Thoracic aorta (tissue), 2 donors: ENCODE data around the gene MTPN. TPM values are rescaled to one million over a fixed set of nuclear protein-coding genes. Genes with fewer than 3 reads are reported as not detected.

Experiments
- ATAC-seq: fragments of 150-250 bp; one replicate; pipeline ENCODE4 v1.8.0; 2017; ENCODE audit warnings: low read depth; ENCODE audit not compliant: insufficient number of reproducible peaks, low FRiP score
- DNase-seq: peaks from one replicate; pipeline ENCODE4 v3.0.0-alpha.2; 2020; ENCODE audit warnings: low spot score
- H3K27ac ChIP-seq, 2 donors: fragments of 200-600 bp; sonication (generic); 1 replicate in 1 of 2; 2 replicates in 1 of 2; pipeline ENCODE4 v1.5.1; 2016; ENCODE audit warnings: mild to moderate bottlenecking in 2 of 2, moderate library complexity in 2 of 2
- H3K27me3 ChIP-seq: fragments of 200-600 bp; sonication (generic); replicated peaks from 2 replicates; pipeline ENCODE4 v1.6.0; 2016; ENCODE audit warnings: mild to moderate bottlenecking; ENCODE audit not compliant: insufficient read depth
- H3K36me3 ChIP-seq: fragments of 200-600 bp; sonication (generic); one replicate; pipeline ENCODE4 v1.5.1; 2016
- H3K4me1 ChIP-seq, 2 donors: fragments of 200-600 bp; sonication (generic); 1 replicate in 1 of 2; 2 replicates in 1 of 2; pipeline versions ENCODE4 v1.5.1 to v1.6.0; 2016; ENCODE audit warnings: low read depth in 2 of 2, mild to moderate bottlenecking in 1 of 2; ENCODE audit not compliant: control insufficient read depth in 1 of 2
- H3K4me3 ChIP-seq: fragments of 200-600 bp; sonication (generic); 2 replicates; pipeline ENCODE4 v1.5.1; 2016; ENCODE audit warnings: mild to moderate bottlenecking
- H3K9me3 ChIP-seq: fragments of 200-600 bp; sonication (generic); 2 replicates; pipeline ENCODE4 v1.5.1; 2016
- CTCF ChIP-seq: fragments of 200-600 bp; sonication (generic); IDR thresholded peaks from one replicate; pipeline ENCODE4 v1.5.1; 2019; ENCODE audit warnings: antibody characterized with exemption
- total RNA-seq, 2 donors: library from RNA; depleted of rRNA; stranded (reverse); fragments of >200 nt; gene quantifications; one replicate each; pipeline versions ENCODE4 v1.1.0 to v1.2.3, GENCODE V29; 2016

The MTPN gene
- total RNA-seq, 2 donors from 2014 or later: 87.2 to 95.0 TPM

GRCh38 chr7:135940077-135941075, 36.8 kb downstream of the MTPN start:
- DNase-seq (no peak), ATAC-seq (no peak)
- Histone ChIP-seq H3K27ac (no peak overlapping the region), H3K36me3 (no peaks in the 10 kb centered on the region), H3K27me3 (no peaks in the 10 kb centered on the region), H3K9me3 (no peaks in the 10 kb centered on the region), H3K4me1 (peaks cover 3 to 10% of the 10 kb centered on the region in 2 donors), H3K4me3 (no peak overlapping the region)
- TF ChIP-seq CTCF: no peak

GRCh38 chr7:135939261-135939812, 37.8 kb downstream of the MTPN start:
- DNase-seq: no peak
- Histone ChIP-seq H3K27me3 (no peaks in the 10 kb centered on the region), H3K36me3 (no peaks in the 10 kb centered on the region), H3K9me3 (no peaks in the 10 kb centered on the region), H3K4me1 (peaks cover 9 to 20% of the 10 kb centered on the region in 2 donors), H3K27ac (no peak overlapping the region), H3K4me3 (no peak overlapping the region)
- TF ChIP-seq CTCF: no peak
- no peak for ATAC-seq

GRCh38 chr7:135938563-135938962, 38.6 kb downstream of the MTPN start:
- TF ChIP-seq CTCF: no peak
- ATAC-seq (no peak), DNase-seq (no peak)
- Histone ChIP-seq H3K27ac (no peak overlapping the region), H3K27me3 (no peaks in the 10 kb centered on the region), H3K4me3 (no peak overlapping the region), H3K36me3 (no peaks in the 10 kb centered on the region), H3K9me3 (no peaks in the 10 kb centered on the region), H3K4me1 (peaks cover 9 to 25% of the 10 kb centered on the region in 2 donors)

- Histone ChIP-seq H3K4me1 (peaks cover 9 to 25% of the 10 kb centered on the region in 2 donors), H3K9me3 (no peaks in the 10 kb centered on the region)
- DNase-seq: no peak
Observed at GRCh38 chr7:135938086-135938485, 39.1 kb downstream of the MTPN start.

More at GRCh38 chr7:135938086-135938485, 39.1 kb downstream of the MTPN start:
- TF ChIP-seq CTCF: no peak
- Histone ChIP-seq H3K27ac (no peak overlapping the region), H3K4me3 (no peak overlapping the region), H3K36me3 (no peaks in the 10 kb centered on the region), H3K27me3 (no peaks in the 10 kb centered on the region)
- no peak for ATAC-seq
